H9 (cell line): Measurements from ENCODE around the gene LUZP2. TPM values are rescaled to one million over a fixed set of nuclear protein-coding genes. Genes with fewer than 3 reads are reported as not detected.

ENCODE experiments used
- DNase-seq: peaks from one replicate; pipeline ENCODE4 v3.0.0-alpha.2; 2017
- H2AFZ ChIP-seq: one replicate; pipeline ENCODE4 v1.6.1; 2013; ENCODE audit warnings: mild to moderate bottlenecking, low read length, control low read depth, moderate library complexity
- H2AK5ac ChIP-seq: 2 replicates; pipeline ENCODE4 v1.6.1; 2013; ENCODE audit warnings: low read length, control low read depth, mixed read lengths; ENCODE audit not compliant: insufficient read length
- H2BK120ac ChIP-seq: one replicate; pipeline ENCODE4 v1.6.1; 2013; ENCODE audit warnings: low read depth, mild to moderate bottlenecking, low read length, control low read depth, inconsistent platforms; ENCODE audit not compliant: poor library complexity, severe bottlenecking
- H2BK12ac ChIP-seq: 2 replicates; pipeline ENCODE4 v1.6.1; 2013; ENCODE audit warnings: low read length, control low read depth, mixed read lengths, low read depth; ENCODE audit not compliant: insufficient read length
- H2BK15ac ChIP-seq: 2 replicates; pipeline ENCODE4 v1.6.1; 2013; ENCODE audit warnings: low read depth, low read length, control low read depth
- H2BK20ac ChIP-seq: one replicate; pipeline ENCODE4 v1.6.1; 2013; ENCODE audit warnings: low read depth, mild to moderate bottlenecking, low read length, control low read depth, inconsistent platforms; ENCODE audit not compliant: poor library complexity, severe bottlenecking
- H2BK5ac ChIP-seq: 2 replicates; pipeline ENCODE4 v1.6.1; 2013; ENCODE audit warnings: low read length, control low read depth, mixed read lengths; ENCODE audit not compliant: insufficient read length
- H3K14ac ChIP-seq: 2 replicates; pipeline ENCODE4 v1.6.1; 2013; ENCODE audit warnings: low read length, control low read depth; ENCODE audit not compliant: insufficient read depth
- H3K18ac ChIP-seq: 2 replicates; pipeline ENCODE4 v1.6.1; 2013; ENCODE audit warnings: low read depth, mild to moderate bottlenecking, mixed read lengths, low read length, control low read depth; ENCODE audit not compliant: insufficient read length
- H3K23ac ChIP-seq: 2 replicates; pipeline ENCODE4 v1.6.1; 2013; ENCODE audit warnings: low read length, control low read depth, mixed read lengths, low read depth; ENCODE audit not compliant: insufficient read length
- H3K23me2 ChIP-seq: 2 replicates; pipeline ENCODE4 v1.6.1; 2013; ENCODE audit warnings: low read depth, mild to moderate bottlenecking, mixed read lengths, low read length, control low read depth; ENCODE audit not compliant: insufficient read length, poor library complexity, severe bottlenecking
- H3K27ac ChIP-seq: 2 replicates; pipeline ENCODE4 v1.5.1; 2013; ENCODE audit warnings: low read length, control low read depth, mixed read lengths, low read depth; ENCODE audit not compliant: insufficient read length
- H3K27me3 ChIP-seq: 2 replicates; pipeline ENCODE4 v1.6.1; 2013; ENCODE audit warnings: low read length, control low read depth, inconsistent platforms; ENCODE audit not compliant: insufficient read depth
- H3K4ac ChIP-seq: 2 replicates; pipeline ENCODE4 v1.6.1; 2013; ENCODE audit warnings: low read depth, mild to moderate bottlenecking, control low read depth, inconsistent platforms, low read length, moderate library complexity
- H3K4me1 ChIP-seq: 2 replicates; pipeline ENCODE4 v1.6.1; 2013; ENCODE audit warnings: low read length, control low read depth, inconsistent platforms; ENCODE audit not compliant: insufficient read depth
- H3K4me2 ChIP-seq: 2 replicates; pipeline ENCODE4 v1.6.1; 2013; ENCODE audit warnings: low read length, control low read depth, mixed read lengths; ENCODE audit not compliant: insufficient read length, insufficient read depth
- H3K56ac ChIP-seq: 2 replicates; pipeline ENCODE4 v1.6.1; 2013; ENCODE audit warnings: low read depth, mild to moderate bottlenecking, mixed read lengths, low read length, control low read depth; ENCODE audit not compliant: insufficient read length
- H3K79me1 ChIP-seq: 2 replicates; pipeline ENCODE4 v1.6.1; 2013; ENCODE audit warnings: low read depth, mild to moderate bottlenecking, moderate library complexity, low read length, control low read depth, inconsistent platforms; ENCODE audit not compliant: insufficient read depth, poor library complexity, severe bottlenecking
- H3K79me2 ChIP-seq: 2 replicates; pipeline ENCODE4 v1.6.1; 2013; ENCODE audit warnings: low read length, control low read depth, inconsistent platforms; ENCODE audit not compliant: insufficient read depth
- H3K9ac ChIP-seq: 2 replicates; pipeline ENCODE4 v1.6.1; 2013; ENCODE audit warnings: low read length, control low read depth, mixed read lengths; ENCODE audit not compliant: insufficient read length; ENCODE audit errors: extremely low read depth
- H3K9me3 ChIP-seq: one replicate; pipeline ENCODE4 v1.6.1; 2013; ENCODE audit warnings: low read depth, low read length, inconsistent platforms; ENCODE audit not compliant: control insufficient read depth
- H3T11ph ChIP-seq: one replicate; pipeline ENCODE4 v1.6.1; 2013; ENCODE audit warnings: mild to moderate bottlenecking, low read length, control low read depth, inconsistent platforms
- H4K20me1 ChIP-seq: one replicate; pipeline ENCODE4 v1.6.1; 2013; ENCODE audit not compliant: control insufficient read depth, insufficient read length, insufficient read depth
- H4K5ac ChIP-seq: 2 replicates; pipeline ENCODE4 v1.6.1; 2013; ENCODE audit warnings: low read depth, mild to moderate bottlenecking, mixed read lengths, low read length, control low read depth; ENCODE audit not compliant: insufficient read length
- H4K8ac ChIP-seq: replicated peaks from 2 replicates; pipeline ENCODE4 v1.6.1; 2013; ENCODE audit warnings: low read length, control low read depth, mixed read lengths, low read depth; ENCODE audit not compliant: insufficient read length
- H4K91ac ChIP-seq: 2 replicates; pipeline ENCODE4 v1.6.1; 2013; ENCODE audit warnings: low read depth, mild to moderate bottlenecking, moderate library complexity, mixed read lengths, low read length, control low read depth; ENCODE audit not compliant: insufficient read length
- H3K27ac Mint-ChIP-seq, 3 experiments: 2 replicates in 2 of 3; 3 replicates in 1 of 3; pipeline ENCODE4 v1.8.0; 2020 to 2021; ENCODE audit warnings: mixed read lengths in 3 of 3, mild to moderate bottlenecking in 1 of 3, moderate library complexity in 1 of 3
- H3K27me3 Mint-ChIP-seq: 2 replicates; pipeline ENCODE4 v1.8.0; 2021; ENCODE audit warnings: low read depth, mild to moderate bottlenecking, moderate library complexity, mixed read lengths
- H3K36me3 Mint-ChIP-seq, 3 experiments: 2 replicates in 2 of 3; 3 replicates in 1 of 3; pipeline ENCODE4 v1.8.0; 2020 to 2021; ENCODE audit warnings: low read depth in 3 of 3, mixed read lengths in 3 of 3; ENCODE audit not compliant: insufficient read depth in 1 of 3
- H3K4me1 Mint-ChIP-seq, 2 experiments: 2 replicates each; pipeline ENCODE4 v1.8.0; 2020; ENCODE audit warnings: mixed read lengths in 2 of 2
- H3K4me3 Mint-ChIP-seq, 2 experiments: 2 replicates in 1 of 2; 3 replicates in 1 of 2; pipeline ENCODE4 v1.8.0; 2020 to 2021; ENCODE audit warnings: mild to moderate bottlenecking in 2 of 2, mixed read lengths in 2 of 2, moderate library complexity in 1 of 2
- H3K9me3 Mint-ChIP-seq, 2 experiments: 2 replicates in 1 of 2; 3 replicates in 1 of 2; pipeline ENCODE4 v1.8.0; 2020; ENCODE audit warnings: mild to moderate bottlenecking in 2 of 2, mixed read lengths in 2 of 2, moderate library complexity in 1 of 2
- CTCF ChIP-seq: fragments of 200-600 bp; sonication (generic); conservative IDR thresholded peaks from 3 replicates; pipeline ENCODE4 v1.8.0; 2021; ENCODE audit warnings: antibody characterized with exemption, mild to moderate bottlenecking
- WGBS: extraction: QIAGEN DNeasy Blood & Tissue Kit; methylation state at CpG from one replicate; pipeline ENCODE4 v1.1.7; 2013; ENCODE audit warnings: missing lambda C conversion rate, low lambda C conversion rate, mixed read lengths; ENCODE audit not compliant: insufficient read length; ENCODE audit errors: extremely low coverage; 5-methylcytosine and 5-hydroxymethylcytosine counted together
- total RNA-seq: library from RNA; stranded (reverse); gene quantifications from 2 replicates; pipeline ENCODE4 v1.2.1, GENCODE V29; 2021

The LUZP2 gene
- total RNA-seq, 1 experiment from 2014 or later, result 25.4 TPM

- H3K14ac ChIP-seq, result no peak overlapping the region
- H3K9me3 Mint-ChIP-seq, result no peaks in the 10 kb centered on the region
- no peaks in the 10 kb centered on the region for H3K79me1 ChIP-seq
- H4K8ac ChIP-seq, result no peak overlapping the region
- no peak overlapping the region for H3K27ac ChIP-seq
- no peaks in the 10 kb centered on the region for H3K27me3 Mint-ChIP-seq
- H2AK5ac ChIP-seq, result no peak overlapping the region
- H4K20me1 ChIP-seq, result no peaks in the 10 kb centered on the region
- H3K23ac ChIP-seq, result no peak overlapping the region
- no peak overlapping the region for H2BK15ac ChIP-seq
- no peaks in the 10 kb centered on the region for H3K9me3 ChIP-seq
- H3K4me3 Mint-ChIP-seq, result no peak overlapping the region
- no peaks in the 10 kb centered on the region for H3K79me2 ChIP-seq
- peak overlapping the region in 2 of 3 experiments; percentile 35 to 44; a peak in 4 of 7 replicates for H3K27ac Mint-ChIP-seq
- no peak overlapping the region for H2BK5ac ChIP-seq
- no peak overlapping the region for H2BK120ac ChIP-seq
- no peak overlapping the region for H3T11ph ChIP-seq
- no peak overlapping the region for H3K4ac ChIP-seq
- H3K4me1 Mint-ChIP-seq, result peaks cover 5% of the 10 kb centered on the region in 2 experiments
- H3K9ac ChIP-seq, result no peak overlapping the region
- no peak overlapping the region for H3K18ac ChIP-seq
- no CpG with 5 or more reads among the region's 1 CpG for WGBS
- no peak overlapping the region for H4K91ac ChIP-seq
- H3K36me3 Mint-ChIP-seq, result no peaks in the 10 kb centered on the region
- H2BK20ac ChIP-seq, result no peak overlapping the region
- TF ChIP-seq CTCF, result no peak
- H3K23me2 ChIP-seq, result no peaks in the 10 kb centered on the region
- no peak overlapping the region for H4K5ac ChIP-seq
- H3K4me2 ChIP-seq, result no peak overlapping the region
- no peaks in the 10 kb centered on the region for H3K27me3 ChIP-seq
- H2BK12ac ChIP-seq, result no peak overlapping the region
- no peak overlapping the region for H3K56ac ChIP-seq
- DNase-seq, result no peak
- no peak overlapping the region for H2AFZ ChIP-seq
- H3K4me1 ChIP-seq, result no peaks in the 10 kb centered on the region
Observed at GRCh38 chr11:24574461-24574860, 77.6 kb downstream of the LUZP2 start.
